Non-pigmented ciliary epithelial cell (primary cell): ENCODE data around the gene FAM83E.

Experiments used
- DNase-seq: peaks from one replicate; pipeline ENCODE4 v3.0.0-alpha.2; 2010; ENCODE audit warnings: low read depth

The FAM83E gene

DNA sequence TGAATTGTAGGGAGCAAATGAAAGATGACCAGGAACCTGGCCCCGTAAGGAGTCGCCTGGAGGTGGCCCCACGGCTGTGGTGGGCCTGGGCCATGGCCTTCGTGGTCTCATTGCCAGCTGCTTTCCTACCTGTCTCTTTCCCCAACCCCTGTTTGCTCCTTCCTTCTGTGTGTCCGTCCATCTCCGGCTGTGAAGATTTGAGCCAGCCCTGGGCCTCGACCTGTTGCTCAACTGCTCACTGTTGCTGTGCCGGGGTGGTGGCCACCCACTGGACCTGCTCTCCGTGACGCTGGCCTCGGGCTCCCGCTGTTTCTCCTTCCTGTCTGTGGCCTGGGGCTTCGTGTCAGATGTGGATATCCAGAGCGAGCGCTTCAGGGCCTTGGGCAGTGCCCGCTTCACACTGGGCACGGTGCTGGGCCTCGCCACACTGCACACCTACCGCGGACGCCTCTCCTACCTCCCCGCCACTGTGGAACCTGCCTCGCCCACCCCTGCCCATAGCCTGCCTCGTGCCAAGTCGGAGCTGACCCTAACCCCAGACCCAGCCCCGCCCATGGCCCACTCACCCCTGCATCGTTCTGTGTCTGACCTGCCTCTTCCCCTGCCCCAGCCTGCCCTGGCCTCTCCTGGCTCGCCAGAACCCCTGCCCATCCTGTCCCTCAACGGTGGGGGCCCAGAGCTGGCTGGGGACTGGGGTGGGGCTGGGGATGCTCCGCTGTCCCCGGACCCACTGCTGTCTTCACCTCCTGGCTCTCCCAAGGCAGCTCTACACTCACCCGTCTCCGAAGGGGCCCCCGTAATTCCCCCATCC lies 13.8 kb upstream of the FAM83E start:
- DNase-seq = no peak

DNA sequence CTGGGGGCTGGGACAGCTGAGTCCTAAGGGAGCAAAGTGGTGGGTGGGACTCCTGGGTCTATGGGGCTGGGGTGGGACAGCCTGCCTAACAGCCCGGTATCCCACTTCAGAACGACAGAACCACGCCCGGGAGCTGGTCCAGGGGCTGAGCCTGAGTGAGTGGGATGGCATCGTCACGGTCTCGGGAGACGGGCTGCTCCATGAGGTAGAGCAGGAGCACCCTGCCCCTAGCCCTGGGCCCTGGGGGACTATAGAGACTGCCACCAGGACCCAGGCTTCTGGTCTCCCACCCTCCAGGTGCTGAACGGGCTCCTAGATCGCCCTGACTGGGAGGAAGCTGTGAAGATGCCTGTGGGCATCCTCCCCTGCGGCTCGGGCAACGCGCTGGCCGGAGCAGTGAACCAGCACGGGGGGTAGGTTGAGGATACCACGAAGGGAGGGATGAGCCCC lies 13.0 kb upstream of the FAM83E start:
- DNase-seq = no peak

DNA sequence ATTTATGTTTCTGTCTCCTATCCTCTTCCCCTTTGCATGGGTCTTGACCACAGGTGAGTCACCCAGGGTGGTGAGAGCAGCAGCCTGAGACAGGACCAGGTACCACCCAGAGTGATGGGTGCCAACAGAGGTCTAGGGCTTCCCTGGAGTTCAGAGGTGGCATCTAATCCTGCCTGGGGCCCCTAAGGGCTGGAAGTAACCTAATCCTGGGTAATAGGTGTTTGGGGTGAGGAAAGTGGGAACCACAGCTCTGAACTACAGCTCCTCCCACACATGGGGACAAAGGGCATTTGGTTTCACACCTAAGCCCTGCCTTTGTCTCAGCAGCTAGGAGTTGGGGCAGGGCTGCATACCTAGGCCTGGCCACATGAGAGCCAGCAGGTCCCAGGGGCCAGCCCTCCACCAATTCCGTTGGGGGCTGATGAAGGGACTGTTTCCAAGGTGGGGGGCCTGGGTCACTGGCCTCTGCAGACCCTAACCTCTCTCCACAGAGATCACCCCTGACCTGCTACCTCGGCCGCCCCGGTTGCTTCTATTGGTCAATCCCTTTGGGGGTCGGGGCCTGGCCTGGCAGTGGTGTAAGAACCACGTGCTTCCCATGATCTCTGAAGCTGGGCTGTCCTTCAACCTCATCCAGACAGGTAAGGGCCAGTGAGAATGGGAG lies 12.5 kb upstream of the FAM83E start:
- no peak for DNase-seq

DNA sequence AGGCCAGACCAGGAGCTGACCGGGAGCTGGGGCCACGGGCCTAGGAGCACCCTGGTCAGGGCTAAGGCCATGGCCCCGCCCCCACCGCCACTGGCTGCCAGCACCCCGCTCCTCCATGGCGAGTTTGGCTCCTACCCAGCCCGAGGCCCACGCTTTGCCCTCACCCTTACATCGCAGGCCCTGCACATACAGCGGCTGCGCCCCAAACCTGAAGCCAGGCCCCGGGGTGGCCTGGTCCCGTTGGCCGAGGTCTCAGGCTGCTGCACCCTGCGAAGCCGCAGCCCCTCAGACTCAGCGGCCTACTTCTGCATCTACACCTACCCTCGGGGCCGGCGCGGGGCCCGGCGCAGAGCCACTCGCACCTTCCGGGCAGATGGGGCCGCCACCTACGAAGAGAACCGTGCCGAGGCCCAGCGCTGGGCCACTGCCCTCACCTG lies 11.0 kb upstream of the FAM83E start:
- DNase-seq = no peak

DNA sequence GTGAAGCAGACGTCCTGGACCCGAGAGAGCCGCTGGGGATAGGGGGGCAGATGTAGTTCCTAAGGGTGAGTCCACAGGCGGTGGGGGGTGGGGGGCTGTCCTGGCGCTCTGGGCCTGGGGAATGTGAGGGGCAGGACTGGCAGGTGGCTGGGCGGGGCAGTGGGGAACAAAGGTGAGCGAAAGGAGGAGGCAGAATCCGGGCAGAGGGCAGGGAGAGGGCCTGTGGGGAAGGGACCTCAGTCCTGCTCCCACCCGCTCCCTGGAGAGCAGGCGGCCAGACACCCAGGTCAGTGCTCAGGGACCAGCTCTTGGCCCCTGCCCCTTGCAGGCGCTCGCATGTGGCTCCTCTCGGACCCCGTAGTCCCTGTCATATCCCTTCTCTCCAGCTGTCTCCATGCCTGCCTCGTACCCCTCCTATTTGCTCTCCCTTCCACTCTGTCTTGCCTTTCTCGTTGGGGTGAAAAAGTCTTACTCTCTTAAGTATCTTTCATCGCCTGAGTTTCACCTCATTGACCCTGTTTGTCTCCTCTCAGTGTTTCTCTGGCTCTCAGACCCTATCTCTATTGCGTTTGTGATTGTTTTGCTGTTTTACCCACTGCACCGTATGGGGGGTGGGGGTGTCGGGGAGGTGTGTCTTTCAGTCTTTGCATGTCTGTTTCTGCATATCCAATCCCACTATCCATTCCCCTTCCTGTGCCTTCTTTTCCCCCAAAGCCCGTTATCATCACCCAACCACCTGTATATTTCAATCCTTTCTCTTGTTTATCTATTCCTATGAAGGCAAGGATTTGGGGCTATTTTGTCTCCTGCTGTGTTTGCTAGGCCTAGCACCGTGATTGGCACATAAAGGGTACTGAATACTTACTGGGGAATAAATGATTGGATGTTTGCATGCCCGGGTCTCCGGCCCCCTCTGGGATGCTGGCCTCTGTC lies 10.2 kb upstream of the FAM83E start:
- no peak for DNase-seq

DNA sequence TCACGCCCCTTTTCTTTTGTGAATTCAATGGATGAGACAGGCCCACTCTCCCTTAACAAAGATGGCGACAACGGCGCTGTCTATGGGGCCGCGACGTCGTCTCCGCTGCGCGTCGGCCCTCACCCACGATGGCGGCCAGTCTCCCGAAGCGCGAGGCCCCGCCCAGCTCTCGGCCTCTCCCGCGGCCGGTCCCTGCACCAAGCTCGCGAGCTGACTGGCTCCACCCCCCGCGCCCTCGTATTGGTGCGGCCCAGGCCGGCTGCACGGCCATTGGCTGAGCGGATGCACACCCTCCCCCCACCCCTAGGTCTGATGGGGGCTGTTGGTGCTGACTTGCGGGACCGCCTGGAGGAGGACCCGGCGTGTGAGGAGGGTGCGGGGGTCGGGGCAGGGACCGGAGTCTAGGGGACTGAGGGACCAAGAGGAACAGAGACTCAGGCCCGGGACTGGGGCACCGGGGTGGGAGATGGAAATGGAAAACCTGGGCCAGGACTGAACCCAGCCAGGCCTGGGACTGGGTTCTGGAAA lies 9.3 kb upstream of the FAM83E start:
- DNase-seq = peak; percentile 76

DNA sequence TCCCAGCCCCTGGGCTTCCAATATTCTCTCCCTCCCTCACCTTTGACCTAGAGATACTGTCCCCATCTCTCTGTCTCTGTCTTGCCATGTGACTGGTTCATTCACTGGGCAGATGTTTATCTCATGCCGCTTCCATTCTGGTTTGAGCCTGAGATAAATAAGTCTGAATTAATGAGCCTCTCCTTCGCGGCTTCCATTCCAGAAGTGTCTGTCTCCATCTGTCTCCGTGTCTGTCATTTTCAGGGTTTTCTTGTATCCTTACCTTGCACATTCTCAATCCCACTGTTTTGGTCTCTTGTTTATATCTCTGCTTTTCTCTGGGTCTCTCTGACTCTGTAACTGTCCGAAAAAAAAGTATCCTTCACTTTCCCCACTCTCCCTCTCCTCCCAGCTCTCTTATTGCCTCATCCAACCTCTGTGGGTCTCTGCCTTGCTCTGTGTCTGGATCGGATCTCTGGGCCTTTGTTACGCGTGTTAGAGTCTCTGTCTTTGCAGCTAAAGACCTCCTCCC lies 8.7 kb upstream of the FAM83E start:
- no peak for DNase-seq

DNA sequence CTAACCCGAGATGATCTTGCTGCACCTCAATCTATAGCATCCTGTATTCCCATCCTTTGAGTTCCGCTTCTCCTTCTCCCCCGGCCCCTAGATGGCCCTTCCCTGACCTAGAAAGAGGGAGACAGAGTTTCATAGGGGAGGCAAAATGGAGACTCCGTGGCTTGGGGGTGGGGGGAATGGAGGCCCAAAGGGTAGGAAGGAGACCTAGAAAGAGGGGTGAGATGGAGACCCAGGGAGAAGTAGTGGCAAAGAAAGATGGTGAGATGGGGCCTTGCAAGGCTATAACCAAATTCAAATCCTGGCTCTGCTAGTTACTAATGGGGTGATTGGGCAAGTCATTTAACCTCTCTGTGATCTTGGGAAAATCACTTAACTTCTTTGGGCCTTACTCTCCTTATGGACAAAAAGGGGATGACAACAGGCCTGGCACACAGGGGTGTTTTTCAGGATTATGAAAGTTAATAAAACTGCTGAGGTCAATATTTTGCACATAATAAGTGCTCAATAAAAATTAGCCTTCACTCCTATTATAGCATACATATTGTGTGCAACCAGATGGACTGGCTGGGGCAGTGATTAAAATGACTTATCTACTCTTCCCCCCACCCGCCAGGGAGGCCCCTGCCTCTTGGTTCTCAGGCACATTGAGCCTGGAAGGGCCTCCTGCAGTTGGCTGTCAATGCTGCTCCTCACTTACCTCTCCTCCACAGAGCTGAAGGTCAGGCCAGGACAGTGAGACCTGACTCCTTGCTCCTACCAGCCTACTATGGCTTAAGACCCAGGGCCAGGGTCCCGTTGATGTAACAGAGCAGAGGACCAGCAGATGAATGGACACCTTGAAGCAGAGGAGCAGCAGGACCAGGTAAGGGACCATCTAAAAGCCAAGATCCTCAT lies 5.1 kb upstream of the FAM83E start:
- no peak for DNase-seq

DNA sequence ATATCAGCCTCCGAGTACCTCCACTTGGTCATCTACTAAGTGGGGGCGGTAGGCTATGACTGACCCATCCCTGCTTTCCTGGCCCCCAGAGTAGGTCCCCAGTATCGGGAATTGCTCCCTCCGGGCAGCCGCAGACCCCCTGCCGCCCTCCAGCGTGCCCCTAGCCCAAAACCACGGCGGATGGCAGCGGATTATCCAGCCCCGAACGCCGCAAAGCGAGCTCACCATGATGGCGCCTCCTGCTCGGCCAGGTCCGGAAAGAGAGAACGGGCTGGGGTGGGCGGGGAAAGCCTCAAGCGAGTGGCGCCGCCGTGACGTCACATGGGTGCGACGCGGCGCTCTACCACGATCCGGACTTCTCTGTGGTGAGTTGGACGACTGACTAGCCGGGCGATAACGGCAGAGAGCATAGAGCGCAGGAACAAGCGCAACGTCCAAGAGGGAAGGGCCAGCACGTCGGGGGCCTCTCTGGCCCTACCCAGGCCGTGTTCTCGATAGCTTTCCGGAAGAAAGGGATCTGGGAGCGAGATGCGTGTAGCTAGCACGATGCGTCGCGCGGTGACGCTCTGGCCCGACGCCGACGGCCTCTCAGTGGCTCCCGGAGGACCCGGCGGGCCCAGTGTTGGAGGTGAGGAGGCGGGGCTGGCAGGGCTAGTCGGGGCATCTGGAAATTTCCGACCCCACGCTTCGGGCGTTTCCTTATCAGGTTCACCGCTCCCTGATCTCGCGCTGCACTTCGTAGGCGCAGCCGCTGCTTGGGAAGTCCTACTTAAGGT lies 4.2 kb upstream of the FAM83E start, which contains the start of the genes RPL18 and SPHK2:
Gene RPL18, minus strand, starts transcription at position 263 of the 776 bp plus-strand sequence. Its CDS starts 35 bp downstream, at position 228.
Gene SPHK2, plus strand, starts transcription at position 591 of the 776 bp plus-strand sequence. CDS start 1,009 bp downstream, outside the sequence.
- peak; percentile 99 for DNase-seq

DNA sequence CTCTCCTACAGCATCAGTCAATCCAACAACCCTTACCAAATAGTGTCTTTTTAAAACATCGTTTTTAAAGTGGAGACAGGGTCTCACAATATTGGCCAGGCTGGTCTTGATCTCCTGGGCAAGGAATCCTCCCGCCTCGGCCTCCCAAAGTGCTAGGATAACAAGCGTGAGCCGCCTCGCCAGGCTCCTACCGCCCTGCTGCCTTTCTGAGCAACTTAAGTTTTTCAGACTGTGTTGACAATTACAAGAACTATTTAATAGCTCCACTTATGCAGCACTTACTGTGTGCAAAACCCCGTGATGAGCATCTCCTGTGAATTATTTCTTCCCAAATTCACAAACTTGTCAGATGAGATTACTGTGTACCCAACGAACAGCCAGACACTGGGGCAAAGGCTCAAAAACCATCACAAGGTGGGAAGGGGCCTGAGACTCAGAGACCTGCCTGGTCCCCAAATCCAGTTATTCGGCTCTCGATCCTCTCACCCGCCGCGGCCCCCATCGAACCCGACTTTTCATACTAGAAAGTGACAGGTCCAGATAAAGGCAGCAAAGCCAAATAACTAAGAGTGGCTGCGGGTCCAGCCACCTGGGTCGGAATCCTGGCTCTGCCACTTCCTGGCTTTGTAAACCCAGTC lies 3.5 kb upstream of the FAM83E start:
- no peak for DNase-seq

DNA sequence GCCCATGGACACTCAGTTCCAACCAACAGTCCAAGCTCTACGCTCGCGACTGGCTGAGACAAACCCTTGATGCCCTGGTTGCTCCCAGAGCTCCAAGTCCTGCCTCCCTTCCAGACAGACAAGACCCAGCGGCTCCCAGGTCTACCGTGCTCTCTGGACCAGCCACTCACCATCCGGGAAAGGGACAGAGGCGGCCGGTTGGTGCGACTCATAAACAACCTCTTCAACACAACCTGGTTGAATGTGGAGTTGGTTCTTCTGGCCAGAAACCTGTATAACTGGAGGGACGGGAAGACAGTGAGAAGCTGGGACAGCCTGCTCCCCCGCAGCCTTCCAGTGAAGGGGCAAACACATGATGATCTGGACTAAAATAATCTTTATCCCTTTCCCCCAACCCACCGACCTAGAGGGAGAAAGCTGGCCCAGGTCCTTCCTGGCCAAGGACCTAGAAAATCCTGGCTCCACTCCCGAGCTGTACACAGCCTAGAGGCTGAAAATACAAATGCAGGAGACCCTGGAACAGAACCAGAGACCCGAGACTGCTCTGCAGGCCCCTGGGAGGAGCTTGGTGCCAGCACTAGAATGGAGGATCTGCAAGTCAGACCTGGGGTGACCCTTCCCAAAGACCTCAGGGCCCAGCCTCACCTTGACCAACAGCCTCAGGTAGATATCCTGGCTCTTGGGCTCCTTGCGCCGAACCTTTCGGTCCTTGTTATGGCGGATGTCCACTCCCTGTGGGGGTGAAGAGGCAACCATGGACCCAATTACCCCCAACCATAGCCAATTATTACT lies 2.5 kb upstream of the FAM83E start:
- no peak for DNase-seq

DNA sequence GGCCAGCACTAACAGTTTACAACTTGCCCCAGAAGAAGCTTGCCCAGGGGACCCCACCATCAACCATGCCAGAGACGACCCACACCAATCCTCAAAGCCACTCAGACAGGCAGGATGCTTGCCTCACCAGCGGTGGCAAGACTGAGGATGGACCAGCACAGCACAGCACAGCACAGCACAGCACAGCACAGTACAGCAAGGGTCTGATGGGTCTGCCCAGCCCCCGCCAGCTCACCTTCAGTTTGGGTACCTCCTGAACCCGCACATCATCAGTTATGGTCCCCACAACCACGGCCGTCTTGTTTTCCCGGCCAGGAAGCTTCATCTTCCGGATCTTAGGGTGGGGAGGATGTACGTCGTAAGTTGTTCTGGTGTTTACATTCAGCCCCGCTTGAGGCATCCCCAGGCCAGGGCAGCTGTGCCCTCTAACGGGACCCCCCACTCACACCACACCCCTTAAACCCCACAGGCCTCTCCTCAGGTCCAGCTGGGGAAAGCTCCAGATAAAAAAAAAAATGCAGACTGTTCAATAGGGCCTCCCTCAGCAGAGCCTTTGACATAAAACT lies 1.7 kb upstream of the FAM83E start:
- no peak for DNase-seq

DNA sequence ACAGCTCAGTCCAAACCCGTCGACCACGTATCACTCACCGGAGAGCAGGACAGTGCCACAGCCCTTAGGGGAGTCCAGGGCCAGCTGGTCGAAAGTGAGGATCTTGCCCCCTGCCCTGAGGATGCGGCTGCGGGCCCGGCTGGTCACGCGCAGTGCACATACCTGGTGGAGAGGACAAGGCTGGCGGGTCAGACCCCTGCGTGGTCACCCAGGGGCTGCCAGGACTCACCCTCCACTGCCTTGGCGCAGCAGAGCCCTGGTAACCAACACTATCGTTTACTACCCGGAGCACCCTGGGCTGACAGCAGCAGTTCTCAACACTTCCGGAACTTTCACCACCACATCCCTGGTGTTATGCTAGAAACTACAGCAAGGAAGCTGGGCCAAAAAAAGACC lies 1.2 kb upstream of the FAM83E start:
- no peak for DNase-seq

DNA sequence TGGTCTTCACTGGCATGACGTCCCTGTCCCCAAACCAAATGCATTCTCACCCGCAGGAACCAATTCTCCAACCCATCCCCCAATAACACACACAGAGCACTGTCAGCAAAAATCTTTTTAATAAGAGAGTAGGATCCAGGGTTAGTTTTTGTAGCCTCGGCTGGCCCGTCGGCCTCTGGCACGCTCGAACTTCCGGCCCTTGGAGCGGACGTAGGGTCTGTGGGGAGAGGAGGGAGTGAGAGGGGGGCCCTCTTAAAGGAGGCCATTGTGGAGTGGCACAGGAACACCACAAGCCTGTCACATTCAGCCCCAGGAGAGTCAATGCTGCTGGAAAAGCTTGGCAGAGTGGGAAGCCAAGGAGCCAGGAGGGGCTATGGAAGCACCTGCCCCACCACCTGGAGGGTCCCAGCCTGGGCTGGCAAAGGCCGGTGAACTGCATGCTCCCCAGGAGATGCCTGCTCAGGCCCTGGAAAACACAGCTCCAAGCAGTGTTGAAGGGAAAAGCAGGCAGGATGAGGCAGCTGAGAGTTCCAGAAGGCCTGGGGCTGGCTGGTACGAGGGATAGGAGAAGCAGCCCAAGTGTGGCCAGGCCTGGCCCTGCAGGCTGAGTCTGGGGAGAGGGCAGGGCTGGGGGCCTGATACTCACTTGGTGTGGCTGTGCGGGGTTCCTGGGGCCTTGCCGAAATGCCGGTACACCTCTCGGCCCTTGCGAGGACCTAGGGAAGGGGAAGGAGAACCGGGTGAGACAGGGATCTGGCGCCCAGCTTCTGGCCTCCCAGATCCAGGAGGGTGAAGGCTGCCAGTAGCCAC lies 560 bp upstream of the FAM83E start:
- DNase-seq = no peak

DNA sequence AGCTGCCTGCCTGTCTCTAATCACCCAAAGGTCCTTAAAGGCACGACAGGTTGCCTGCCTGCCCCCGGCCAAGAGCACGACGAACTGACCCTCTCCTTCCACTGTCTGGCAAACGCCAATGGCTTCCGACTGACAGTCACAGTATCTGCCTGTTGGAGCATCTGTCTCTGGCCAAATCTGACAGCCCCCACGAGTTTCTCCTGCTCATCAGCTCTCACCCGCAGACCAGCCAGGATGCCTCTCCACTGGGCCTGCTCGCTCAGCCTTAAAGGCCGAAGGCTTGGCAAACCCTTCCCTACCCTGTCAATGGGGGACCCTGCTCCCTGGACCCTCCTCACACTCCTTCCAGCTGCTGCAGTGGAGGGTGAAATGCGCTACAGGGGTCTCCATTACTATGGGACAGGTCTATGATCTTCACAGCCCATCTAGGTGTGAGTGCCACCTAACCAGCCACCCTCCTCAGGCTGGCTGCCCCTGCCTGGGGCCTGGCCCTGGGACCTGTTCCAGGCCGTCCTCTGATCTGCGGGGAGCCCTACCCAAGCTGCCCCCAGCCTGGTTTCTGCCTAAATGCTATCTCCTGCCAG lies 932 bp downstream of the FAM83E start:
- no peak for DNase-seq

DNA sequence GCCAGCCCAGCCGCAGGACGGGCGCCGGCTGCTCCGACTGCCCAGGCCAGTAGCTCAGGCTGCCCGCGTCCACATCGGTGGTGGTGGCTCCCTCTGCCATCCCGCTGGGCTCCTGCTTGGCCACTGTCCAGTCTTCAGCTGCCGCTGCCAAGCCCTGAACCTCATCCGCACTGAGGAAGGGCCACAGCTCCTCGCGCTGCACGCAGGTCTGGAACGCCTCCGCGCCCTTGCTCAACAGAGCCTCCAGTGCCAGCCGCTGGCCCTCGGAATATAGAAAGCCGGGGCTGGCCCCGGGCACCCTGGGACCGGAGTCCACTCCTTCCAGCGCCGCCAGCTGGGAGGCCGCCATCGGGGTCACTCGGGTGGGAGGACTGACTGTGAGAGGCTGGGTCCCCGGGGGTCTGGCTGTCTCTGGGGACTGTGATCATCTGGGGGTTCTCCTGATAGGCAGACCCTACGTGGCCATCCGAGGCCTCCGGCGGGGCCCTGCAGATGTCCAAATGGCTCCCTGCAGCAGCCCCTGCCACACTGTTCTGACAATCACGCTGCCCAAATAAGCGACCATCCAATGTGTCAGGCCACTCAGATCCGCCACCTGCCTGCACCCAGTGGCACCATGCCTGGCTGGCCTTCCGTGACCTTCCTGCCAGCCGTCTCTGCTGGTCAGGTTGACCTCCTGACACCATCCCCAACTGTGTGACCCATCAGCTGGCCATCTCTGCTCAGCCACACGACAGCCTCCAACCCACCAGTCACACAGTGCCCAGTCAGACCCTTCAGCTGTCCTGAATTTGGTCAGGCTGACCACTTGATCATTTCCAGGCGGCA lies 1.6 kb downstream of the FAM83E start:
- DNase-seq = no peak
